ENCODE results near the gene GMCL1. TPM values are rescaled to one million over a fixed set of nuclear protein-coding genes. Genes with fewer than 3 reads are reported as not detected.

GMCL1 gene
- total and polyA plus RNA-seq, 9 of the 15 experiments (the other 6 are each of a cell fraction or from before 2014, with no cell fraction given): 7.0 to 27.3 (median 15.4) TPM

DNA sequence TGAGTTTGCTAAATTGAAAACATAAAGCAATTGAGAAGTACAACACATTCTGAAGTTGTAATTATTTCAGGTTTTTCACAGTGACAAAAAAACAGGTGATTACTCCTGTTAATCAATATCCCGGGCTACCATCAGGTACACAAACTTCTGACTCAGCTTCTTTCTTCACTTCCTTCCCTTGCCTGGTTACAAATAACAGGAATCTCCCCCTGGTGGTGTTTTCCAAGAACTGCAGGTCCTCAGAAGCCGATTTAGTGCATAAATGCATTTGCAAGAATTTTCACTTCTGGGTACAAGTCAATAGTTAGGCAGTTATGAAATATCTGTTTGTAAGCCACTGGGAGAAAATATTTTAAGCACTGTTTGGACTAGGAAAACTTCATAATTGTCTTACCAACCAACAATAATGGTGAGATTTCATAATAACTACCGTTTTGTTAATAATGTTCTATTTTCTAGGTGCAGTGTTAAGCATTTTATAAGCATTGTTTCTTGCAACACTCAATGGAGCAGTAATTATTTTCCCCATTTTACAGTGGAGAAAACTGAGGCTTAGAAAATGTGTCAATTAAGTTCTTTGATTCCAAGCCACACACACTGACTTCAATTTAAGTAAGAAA lies 12.4 kb upstream of the GMCL1 start (continued):
- TF ChIP-seq PBX2 (CRISPR knock-in tag; IDR thresholded peaks at IDR 0.05; ENCODE audit: low read depth) (no peak), PBX2 (tag; conservative IDR thresholded peaks at IDR 0.05; ENCODE audit: low read depth) (0 out of 2 replicates have a peak, but pooled peaks have one; percentile 21), DPF2 (IDR thresholded peaks at IDR 0.05) (peak; percentile 41; the same call in 1 of the 2 replicates), TCF3 (CRISPR knock-in tag; IDR thresholded peaks at IDR 0.05) (0 out of 2 replicates have a peak, but pooled peaks have one; percentile 38), NCOA1 (IDR thresholded peaks at IDR 0.05; ENCODE audit: low read depth) (no peak), STAT5A (IDR thresholded peaks at IDR 0.05; ENCODE audit: borderline replicate concordance, low read length) (peak; percentile 10; the same call in 1 of the 2 replicates), HNRNPK (IDR thresholded peaks at IDR 0.05; ENCODE audit: low read depth, low read length, poor library complexity, severe bottlenecking) (no peak), RCOR1 (IDR thresholded peaks at IDR 0.05; ENCODE audit: borderline replicate concordance in 1 of 2, low read depth in 2 of 2, low read length in 2 of 2) (peak in 1 of 2 experiments; percentile 46; a peak in 1 of 4 replicates), ETV1 (tag; conservative IDR thresholded peaks at IDR 0.05; ENCODE audit: low read depth) (peak; percentile 60), BRCA1 (IDR thresholded peaks at IDR 0.05) (no peak), BRCA1 (CRISPR knock-in tag; IDR thresholded peaks at IDR 0.05) (no peak), GATAD2B (IDR thresholded peaks at IDR 0.05; ENCODE audit: borderline replicate concordance) (0 out of 2 replicates have a peak, but pooled peaks have one; percentile 28), BRF2 (IDR thresholded peaks at IDR 0.05; ENCODE audit: borderline replicate concordance, insufficient read depth, insufficient read length) (no peak), BDP1 (IDR thresholded peaks at IDR 0.05; ENCODE audit: insufficient read depth, insufficient read length) (no peak), RFX1 (IDR thresholded peaks at IDR 0.05) (peak; percentile 51), C11orf30 (IDR thresholded peaks at IDR 0.05; ENCODE audit: low read depth) (peak; percentile 96), NELFE (IDR thresholded peaks at IDR 0.05; ENCODE audit: insufficient read depth, insufficient read length) (no peak), ZKSCAN1 (IDR thresholded peaks at IDR 0.05; ENCODE audit: low read depth, low read length) (no peak), DACH1 (IDR thresholded peaks at IDR 0.05; ENCODE audit: partially characterized antibody) (peak; percentile 38), MAFK (IDR thresholded peaks at IDR 0.05; ENCODE audit: low read length) (peak; percentile 89)
- TF ChIP-seq, protein P1, sequence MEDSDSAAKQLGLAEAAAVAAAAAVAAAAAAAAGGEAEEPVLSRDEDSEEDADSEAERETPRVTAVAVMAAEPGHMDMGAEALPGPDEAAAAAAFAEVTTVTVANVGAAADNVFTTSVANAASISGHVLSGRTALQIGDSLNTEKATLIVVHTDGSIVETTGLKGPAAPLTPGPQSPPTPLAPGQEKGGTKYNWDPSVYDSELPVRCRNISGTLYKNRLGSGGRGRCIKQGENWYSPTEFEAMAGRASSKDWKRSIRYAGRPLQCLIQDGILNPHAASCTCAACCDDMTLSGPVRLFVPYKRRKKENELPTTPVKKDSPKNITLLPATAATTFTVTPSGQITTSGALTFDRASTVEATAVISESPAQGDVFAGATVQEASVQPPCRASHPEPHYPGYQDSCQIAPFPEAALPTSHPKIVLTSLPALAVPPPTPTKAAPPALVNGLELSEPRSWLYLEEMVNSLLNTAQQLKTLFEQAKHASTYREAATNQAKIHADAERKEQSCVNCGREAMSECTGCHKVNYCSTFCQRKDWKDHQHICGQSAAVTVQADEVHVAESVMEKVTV (CRISPR knock-in tag; IDR thresholded peaks at IDR 0.05): peak; percentile 72
- TF ChIP-seq, protein P2, sequence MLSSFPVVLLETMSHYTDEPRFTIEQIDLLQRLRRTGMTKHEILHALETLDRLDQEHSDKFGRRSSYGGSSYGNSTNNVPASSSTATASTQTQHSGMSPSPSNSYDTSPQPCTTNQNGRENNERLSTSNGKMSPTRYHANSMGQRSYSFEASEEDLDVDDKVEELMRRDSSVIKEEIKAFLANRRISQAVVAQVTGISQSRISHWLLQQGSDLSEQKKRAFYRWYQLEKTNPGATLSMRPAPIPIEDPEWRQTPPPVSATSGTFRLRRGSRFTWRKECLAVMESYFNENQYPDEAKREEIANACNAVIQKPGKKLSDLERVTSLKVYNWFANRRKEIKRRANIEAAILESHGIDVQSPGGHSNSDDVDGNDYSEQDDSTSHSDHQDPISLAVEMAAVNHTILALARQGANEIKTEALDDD (IDR thresholded peaks at IDR 0.05): peak; percentile 45; the same call in 1 of the 2 replicates
